Stimulated activated CD4-positive, alpha-beta T cell treated with anti-CD3 and anti-CD28 coated beads, Interleukin-4, amount 100 ng/mL, for 48 hours (primary cell): ENCODE results near the gene P2RX5.

ENCODE experiments used
- DNase-seq, 2 donors: peaks; one replicate each; pipeline ENCODE4 v3.0.0-alpha.2; 2020; ENCODE audit warnings: low read depth in 2 of 2

P2RX5 gene

GRCh38 chr17:3657588-3657869 lies 38.4 kb downstream of the P2RX5 start:
- DNase-seq = no peak

- no peak for DNase-seq
These were observed 39.0 kb downstream of the P2RX5 start for GRCh38 chr17:3656755-3657587.

GRCh38 chr17:3656353-3656752 lies 39.6 kb downstream of the P2RX5 start:
- no peak for DNase-seq

- no peak for DNase-seq
These were observed 40.2 kb downstream of the P2RX5 start for GRCh38 chr17:3655766-3656165.

DNA sequence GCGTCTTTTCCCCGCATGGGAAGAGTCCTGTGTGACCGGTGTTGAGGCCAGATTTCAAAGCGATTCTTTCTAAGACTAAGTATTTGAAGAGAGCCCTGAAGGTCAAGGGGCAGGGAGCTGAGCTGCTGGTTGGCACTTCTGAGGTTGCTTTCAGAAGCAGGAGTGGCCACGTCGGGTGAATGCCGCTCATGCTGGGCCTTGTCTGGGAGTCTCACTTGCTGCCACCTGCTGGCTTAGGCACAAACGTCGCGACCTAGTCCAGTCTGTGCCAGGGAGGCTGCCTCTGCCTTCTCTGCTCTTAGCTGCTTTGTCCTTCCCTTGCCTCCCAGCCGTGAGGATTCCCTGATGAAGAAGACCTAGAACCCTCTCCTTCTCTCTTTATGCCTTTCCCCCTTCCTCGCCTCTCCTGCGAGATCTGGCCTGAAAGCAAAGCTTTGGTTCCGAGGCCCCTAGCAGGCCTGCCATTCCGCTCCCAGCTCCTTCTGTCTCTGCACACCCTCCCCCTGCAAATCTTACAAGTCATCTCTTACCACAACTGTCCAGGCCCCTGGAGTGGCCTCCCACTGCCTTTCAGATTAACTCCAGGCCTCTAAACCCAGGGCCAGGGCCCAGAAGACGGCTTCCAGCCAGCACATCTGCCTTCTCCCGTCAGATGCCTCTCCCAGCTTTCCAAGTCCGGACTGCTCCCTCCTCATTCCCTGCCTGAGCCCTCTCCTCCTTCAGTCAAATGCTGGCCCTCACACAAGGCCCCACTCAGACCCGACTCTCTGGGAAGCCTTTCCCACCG lies 48.0 kb downstream of the P2RX5 start:
- peak; percentile 42 to 43 for DNase-seq

- DNase-seq = no peak
These were observed 48.7 kb downstream of the P2RX5 start for GRCh38 chr17:3647251-3647650.

GRCh38 chr17:3645310-3645709 lies 50.6 kb downstream of the P2RX5 start:
- DNase-seq = no peak

DNA sequence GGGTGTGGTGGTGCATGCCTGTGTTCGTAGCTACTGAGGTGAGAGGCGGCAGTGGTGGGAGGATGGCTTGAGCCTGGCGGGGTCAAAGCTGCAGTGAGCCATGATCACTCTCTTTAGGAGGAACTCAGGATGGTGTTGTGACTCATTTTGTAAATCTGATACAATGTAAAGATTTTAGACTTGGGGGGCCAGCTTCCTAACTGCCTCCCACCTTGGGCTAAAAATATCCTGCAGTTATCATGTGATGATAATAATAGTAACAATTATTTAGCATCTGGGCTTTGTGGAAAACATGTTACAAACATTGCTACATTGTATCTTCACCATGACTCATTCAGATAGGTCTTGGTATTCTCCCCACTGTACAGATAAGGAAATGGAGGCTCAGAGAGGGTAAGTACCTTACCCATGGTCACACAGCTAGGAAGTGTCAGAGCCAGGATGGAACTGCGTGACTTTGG lies 52.0 kb downstream of the P2RX5 start:
- peak in 1 of 2 donors; percentile 25 for DNase-seq

DNA sequence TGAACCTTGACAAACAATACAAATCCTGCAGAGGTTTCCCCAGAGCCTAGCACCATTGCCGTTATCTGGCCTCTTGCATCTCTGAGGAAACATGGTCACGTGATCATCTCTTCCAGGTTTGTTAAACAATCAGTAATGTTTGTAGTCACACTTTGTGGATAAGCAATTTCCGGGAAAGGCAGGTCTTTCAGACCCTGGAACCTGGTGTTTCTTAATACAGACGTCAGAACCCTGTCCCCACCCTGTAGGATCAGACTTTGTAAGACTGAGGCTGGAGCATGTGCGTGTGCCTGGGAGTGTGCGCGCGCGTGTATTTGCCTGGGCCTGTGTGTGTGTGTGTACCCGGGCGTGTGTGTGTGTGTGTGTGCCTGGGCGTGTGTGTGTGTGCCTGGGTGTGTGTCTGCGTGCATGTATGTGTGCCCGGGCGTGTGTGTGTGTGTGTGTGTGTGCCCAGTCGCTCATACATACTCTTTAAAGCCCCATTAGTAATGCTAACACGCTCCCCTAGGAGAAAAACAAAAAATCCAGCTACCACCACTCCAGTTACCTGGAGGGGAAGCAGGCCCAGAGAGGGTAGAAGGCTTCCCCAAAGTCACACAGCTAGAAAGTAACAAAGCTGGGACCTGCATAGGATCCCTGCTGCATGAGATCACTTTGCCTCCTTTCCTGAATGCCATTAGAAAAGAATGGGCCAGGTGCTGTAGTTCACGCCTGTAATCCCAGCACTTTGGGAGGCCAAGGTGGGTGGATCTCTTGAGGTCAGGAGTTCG lies 54.1 kb downstream of the P2RX5 start:
- DNase-seq = no peak

- DNase-seq = no peak
These were observed 54.9 kb downstream of the P2RX5 start for GRCh38 chr17:3641014-3641413.

- peak; percentile 33 to 39 for DNase-seq
These were observed 55.9 kb downstream of the P2RX5 start for GRCh38 chr17:3639981-3640596.

GRCh38 chr17:3636908-3637373 lies 59.0 kb downstream of the P2RX5 start:
- DNase-seq = no peak

DNA sequence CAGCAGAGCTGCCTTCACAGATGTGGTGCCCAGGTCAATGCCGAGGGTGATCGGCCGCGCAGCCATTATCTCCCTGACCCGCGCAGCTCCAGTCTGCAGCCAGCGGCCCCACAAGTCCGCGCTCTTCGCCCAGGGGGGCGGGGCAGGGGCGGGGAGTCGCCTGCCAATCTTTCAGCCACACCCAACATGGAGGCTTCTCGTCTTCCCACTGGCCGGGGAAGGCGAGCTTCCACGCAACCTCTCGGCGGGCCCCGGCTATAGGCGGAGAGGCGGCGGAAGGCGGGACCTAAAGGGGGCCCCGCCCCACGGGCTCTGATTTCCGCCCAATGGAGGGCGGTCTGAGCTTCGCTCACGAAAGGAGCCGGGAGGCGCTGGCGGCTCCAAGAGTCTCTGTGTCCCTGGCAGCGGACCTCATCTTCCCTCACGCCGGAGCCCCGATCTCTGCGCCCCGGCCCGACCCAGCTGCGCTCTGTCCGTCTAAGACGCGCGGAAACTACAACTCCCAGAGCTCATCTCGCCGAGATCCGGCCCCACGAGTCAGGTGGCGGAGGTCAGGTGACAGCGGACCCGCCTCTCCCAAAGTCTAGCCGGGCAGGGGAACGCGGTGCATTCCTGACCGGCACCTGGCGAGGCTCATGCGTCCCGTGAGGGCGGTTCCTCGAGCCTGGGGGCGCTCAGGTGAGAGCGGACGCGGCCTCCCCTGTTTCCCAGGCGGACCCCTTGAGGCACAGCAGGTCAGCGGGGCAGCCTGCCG lies 59.6 kb downstream of the P2RX5 start, which contains the start of the genes CTNS and SHPK:
TSS of gene CTNS (plus strand) at position 607 of the 754 bp plus-strand sequence. CDS start 3,447 bp downstream, outside the sequence.
TSS of gene SHPK (minus strand) at position 97 of the 754 bp plus-strand sequence. CDS start at position 66, 31 bp downstream.
- peak; percentile 92 to 95 for DNase-seq

DNA sequence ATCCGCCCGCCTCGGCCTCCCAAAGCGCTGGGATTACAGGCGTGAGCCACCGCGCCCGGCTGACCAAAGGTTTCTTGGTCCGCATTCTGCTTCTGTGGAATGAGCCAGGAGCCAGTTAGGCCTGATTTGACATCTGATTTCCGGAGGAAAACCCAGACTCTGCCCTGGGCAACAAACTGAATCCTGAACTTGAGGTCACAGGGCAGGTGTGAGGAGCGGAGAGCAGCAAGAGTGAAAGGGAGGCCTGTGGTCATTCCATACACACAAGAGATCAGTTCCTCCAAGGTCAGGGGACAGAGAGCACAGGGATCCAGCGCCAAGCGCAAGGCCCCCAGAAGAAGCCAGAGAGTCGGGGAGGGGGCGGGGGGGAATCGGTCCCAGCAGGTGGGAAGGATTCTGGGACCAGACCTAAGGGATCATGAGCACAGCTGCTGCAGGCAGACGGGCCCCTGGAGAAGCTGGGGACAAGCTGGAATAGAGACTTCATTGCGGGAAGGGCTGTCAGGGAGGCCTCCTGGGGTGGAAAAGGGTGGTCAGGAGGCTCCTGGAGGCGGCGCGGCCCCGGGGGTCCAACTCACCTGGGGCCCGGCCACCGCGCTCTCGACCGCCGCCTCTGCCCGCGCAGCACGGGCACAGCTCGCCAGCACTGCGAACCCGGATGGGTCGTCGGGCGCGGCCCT lies 60.3 kb downstream of the P2RX5 start:
- no peak for DNase-seq

DNA sequence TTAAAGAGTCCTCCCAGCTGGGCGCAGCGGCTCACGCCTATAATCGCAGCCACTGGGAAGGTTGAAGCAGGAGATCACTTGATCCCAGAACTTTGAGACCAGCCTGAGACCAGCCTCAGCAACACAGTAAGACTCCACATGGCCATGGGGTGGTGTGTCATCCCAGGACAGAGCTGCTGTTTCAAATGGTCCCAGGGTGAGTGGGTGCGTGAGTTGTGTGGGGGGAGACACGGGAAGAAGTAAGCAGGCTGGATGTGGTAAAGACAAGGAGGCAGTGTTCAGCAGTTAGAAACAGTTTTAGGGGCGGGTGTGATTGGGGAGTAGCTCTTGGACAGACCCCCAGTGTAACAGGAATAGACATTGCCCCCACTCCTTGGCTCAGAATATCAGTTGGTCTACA lies 63.7 kb downstream of the P2RX5 start:
- no peak for DNase-seq

DNA sequence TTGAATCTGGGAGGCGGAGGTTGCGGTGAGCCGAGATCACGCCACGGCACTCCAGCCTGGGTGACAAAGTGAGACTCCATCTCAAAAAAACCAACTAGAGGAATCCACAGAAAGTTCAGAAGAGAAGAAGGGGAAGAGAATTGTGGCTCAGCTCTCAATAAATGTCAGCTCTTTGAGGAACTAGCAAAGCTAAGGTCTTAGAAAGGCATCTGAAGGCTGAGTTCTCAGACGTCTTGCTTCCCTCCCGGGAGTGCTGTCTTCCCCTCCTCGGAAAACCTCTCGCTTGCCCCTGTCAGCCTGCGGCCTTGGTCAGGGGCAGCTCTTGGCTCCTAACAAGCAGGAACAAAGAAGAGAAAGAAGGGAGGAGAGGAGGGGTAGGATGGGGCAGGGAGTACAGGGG lies 65.2 kb downstream of the P2RX5 start:
- DNase-seq = no peak

DNA sequence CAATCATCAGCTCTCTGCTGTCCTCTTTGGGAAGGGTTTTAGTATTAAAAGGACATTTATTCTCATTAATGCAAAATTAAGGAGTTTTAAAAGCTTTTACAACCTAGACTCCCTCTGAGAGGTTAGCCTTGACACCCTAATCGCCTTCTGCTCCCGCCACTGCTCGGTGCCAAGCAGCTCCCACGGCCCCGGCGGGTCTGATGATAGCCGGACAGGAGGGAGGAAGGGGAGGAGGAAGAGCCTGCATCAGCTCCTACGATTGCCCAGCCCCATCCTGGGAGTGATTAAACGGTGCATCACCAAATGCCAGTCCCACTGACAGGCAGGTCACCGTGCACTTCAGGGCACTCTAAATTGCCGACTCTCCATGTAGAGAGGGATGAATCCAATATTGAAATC lies 68.2 kb downstream of the P2RX5 start:
- DNase-seq = no peak

DNA sequence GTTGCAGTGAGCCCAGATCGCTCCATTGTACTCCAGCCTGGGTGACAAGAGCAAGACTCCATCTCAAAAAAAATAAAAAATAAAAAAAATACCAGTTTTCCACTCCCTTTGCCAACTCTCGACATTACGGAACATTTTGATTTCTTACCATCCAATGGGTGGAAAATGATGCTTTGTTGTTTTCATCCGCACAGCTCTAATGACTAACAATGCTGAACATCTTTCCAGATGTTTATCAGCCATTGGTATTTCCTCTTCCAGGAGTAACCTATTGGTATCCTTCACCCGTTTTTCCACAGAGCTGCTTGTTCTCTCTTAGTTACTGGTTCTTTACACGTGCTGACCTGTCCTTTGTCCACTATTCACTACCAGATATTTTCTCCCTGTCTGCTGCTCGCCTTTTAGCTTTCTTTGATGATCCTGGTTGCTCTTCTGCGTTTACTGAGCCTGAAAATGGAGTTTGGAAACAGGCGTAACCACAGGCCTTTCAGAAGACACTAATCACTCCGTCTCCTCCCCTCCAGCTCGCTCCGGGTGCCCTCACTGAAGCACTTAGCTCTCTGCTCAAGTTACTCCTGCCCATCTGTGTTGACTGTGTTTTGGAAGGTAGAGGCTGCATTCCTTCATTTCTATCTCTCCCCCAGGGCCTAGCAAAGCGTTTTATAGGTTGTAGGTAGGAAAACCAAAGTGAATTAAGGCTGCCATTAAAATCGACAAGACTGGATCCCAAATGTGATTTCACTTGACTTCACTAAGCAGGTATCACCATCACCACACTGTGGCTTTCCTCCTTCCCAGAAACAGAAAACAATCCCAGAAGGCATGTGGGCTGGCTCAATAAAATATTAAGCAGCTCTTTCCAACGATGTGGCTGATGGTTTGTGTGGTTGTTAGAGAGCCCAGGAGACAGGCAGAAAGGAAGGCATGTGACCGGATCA lies 68.9 kb downstream of the P2RX5 start:
- no peak for DNase-seq
